Parathyroid adenoma (tissue), 2 donors: ENCODE measurements around the gene PRXL2A.
A peak's percentile ranks its signal among the peaks of the same experiment; 100 is the strongest.

Source experiments
- H2AFZ ChIP-seq: fragments of 300-600 bp; sonication (generic); one replicate; pipeline ENCODE4 v1.7.0; 2017; ENCODE audit warnings: antibody characterized with exemption, mild to moderate bottlenecking
- H3K27ac ChIP-seq: fragments of 300-600 bp; sonication (generic); one replicate; pipeline ENCODE4 v1.7.0; 2017
- H3K27me3 ChIP-seq: fragments of 300-600 bp; sonication (generic); one replicate; pipeline ENCODE4 v1.7.0; 2017; ENCODE audit warnings: low read length; ENCODE audit not compliant: control insufficient read depth, insufficient read depth
- H3K36me3 ChIP-seq: fragments of 300-600 bp; sonication (generic); one replicate; pipeline ENCODE4 v1.7.0; 2017; ENCODE audit warnings: low read length; ENCODE audit not compliant: control insufficient read depth, insufficient read depth
- H3K4me1 ChIP-seq: fragments of 300-600 bp; sonication (generic); one replicate; pipeline ENCODE4 v1.7.0; 2017; ENCODE audit warnings: control low read depth
- H3K4me2 ChIP-seq: fragments of 300-600 bp; sonication (generic); one replicate; pipeline ENCODE4 v1.7.0; 2017; ENCODE audit warnings: low read length
- H3K4me3 ChIP-seq: fragments of 300-600 bp; sonication (generic); one replicate; pipeline ENCODE4 v1.7.0; 2017; ENCODE audit warnings: low read depth, low read length
- H3K79me2 ChIP-seq: fragments of 300-600 bp; sonication (generic); one replicate; pipeline ENCODE4 v1.7.0; 2017; ENCODE audit warnings: control low read depth
- H3K9ac ChIP-seq: fragments of 300-600 bp; sonication (generic); one replicate; pipeline ENCODE4 v1.7.0; 2017; ENCODE audit warnings: mild to moderate bottlenecking
- H3K9me3 ChIP-seq: fragments of 300-600 bp; sonication (generic); one replicate; pipeline ENCODE4 v1.7.0; 2017; ENCODE audit warnings: low read length; ENCODE audit not compliant: control insufficient read depth
- TF ChIP-seq, protein P1 (sequence below): fragments of 300-600 bp; sonication (generic); IDR thresholded peaks from one replicate; pipeline ENCODE4 v1.7.0; 2017; ENCODE audit warnings: antibody characterized with exemption, mild to moderate bottlenecking
- donor health status: primary hyperparathyroidism.

Gene PRXL2A

GRCh38 chr10:80458263-80458625, 49.9 kb downstream of the PRXL2A start:
- Histone ChIP-seq H3K4me2 (peak overlapping the region; percentile 60), H3K9ac (no peak overlapping the region), H2AFZ (peak overlapping the region; percentile 45), H3K79me2 (peaks cover 57% of the 10 kb centered on the region), H3K9me3 (no peaks in the 10 kb centered on the region), H3K27me3 (no peaks in the 10 kb centered on the region), H3K4me3 (no peak overlapping the region), H3K27ac (peak overlapping the region; percentile 92), H3K4me1 (peaks cover 69% of the 10 kb centered on the region), H3K36me3 (no peaks in the 10 kb centered on the region)
- TF ChIP-seq, protein P1, sequence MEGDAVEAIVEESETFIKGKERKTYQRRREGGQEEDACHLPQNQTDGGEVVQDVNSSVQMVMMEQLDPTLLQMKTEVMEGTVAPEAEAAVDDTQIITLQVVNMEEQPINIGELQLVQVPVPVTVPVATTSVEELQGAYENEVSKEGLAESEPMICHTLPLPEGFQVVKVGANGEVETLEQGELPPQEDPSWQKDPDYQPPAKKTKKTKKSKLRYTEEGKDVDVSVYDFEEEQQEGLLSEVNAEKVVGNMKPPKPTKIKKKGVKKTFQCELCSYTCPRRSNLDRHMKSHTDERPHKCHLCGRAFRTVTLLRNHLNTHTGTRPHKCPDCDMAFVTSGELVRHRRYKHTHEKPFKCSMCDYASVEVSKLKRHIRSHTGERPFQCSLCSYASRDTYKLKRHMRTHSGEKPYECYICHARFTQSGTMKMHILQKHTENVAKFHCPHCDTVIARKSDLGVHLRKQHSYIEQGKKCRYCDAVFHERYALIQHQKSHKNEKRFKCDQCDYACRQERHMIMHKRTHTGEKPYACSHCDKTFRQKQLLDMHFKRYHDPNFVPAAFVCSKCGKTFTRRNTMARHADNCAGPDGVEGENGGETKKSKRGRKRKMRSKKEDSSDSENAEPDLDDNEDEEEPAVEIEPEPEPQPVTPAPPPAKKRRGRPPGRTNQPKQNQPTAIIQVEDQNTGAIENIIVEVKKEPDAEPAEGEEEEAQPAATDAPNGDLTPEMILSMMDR, result no peak

GRCh38 chr10:80458638-80459037, 50.3 kb downstream of the PRXL2A start:
- Histone ChIP-seq H3K4me1 (peaks cover 72% of the 10 kb centered on the region), H3K27ac (peak overlapping the region; percentile 92), H2AFZ (peak overlapping the region; percentile 45), H3K4me3 (no peak overlapping the region), H3K4me2 (peak overlapping the region; percentile 60), H3K27me3 (no peaks in the 10 kb centered on the region), H3K79me2 (peaks cover 61% of the 10 kb centered on the region), H3K9ac (no peak overlapping the region), H3K36me3 (no peaks in the 10 kb centered on the region), H3K9me3 (no peaks in the 10 kb centered on the region)
- TF ChIP-seq, protein P1, result no peak

GRCh38 chr10:80459047-80459865, 50.9 kb downstream of the PRXL2A start:
- no peak overlapping the region for H3K9ac ChIP-seq
- TF ChIP-seq, protein P1, result no peak
- peak overlapping the region; percentile 62 for H3K4me2 ChIP-seq
- H3K9me3 ChIP-seq, result no peaks in the 10 kb centered on the region
- H3K27me3 ChIP-seq, result no peaks in the 10 kb centered on the region
- H2AFZ ChIP-seq, result peak overlapping the region; percentile 45
- H3K36me3 ChIP-seq, result no peaks in the 10 kb centered on the region
- no peak overlapping the region for H3K4me3 ChIP-seq
- H3K79me2 ChIP-seq, result peaks cover 64% of the 10 kb centered on the region
- peak overlapping the region; percentile 92 for H3K27ac ChIP-seq
- peaks cover 77% of the 10 kb centered on the region for H3K4me1 ChIP-seq

GRCh38 chr10:80460399-80461207, 52.3 kb downstream of the PRXL2A start:
- Histone ChIP-seq H3K27ac (peak overlapping the region; percentile 92), H3K9me3 (no peaks in the 10 kb centered on the region), H3K27me3 (no peaks in the 10 kb centered on the region), H3K4me3 (peak overlapping the region; percentile 35), H3K79me2 (peaks cover 67% of the 10 kb centered on the region), H3K4me2 (peak overlapping the region; percentile 62), H3K36me3 (no peaks in the 10 kb centered on the region), H2AFZ (peak overlapping the region; percentile 68), H3K9ac (no peak overlapping the region), H3K4me1 (peaks cover 88% of the 10 kb centered on the region)
- TF ChIP-seq, protein P1, result no peak
